ENCODE measurements around the gene TNFRSF8.

DNA sequence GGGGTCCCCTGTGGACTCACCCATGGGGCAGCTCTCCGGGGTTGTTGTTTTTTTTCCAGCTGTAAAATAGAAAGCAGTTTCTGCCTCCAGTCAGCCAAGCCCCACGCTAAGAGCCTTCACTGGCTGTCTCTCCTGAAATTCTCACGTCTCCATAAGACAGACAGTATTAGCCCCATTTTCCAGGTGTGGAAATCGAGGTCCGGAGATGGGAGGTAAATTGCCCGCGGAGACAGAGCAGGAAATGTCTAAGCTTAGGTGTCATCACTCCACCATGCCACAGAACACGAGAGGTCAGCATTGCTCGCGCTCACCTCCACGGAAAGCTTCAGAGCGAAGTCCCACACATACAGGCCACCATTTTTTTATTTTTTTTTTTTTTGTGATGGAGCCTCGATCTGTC, 44.6 kb downstream of the TNFRSF8 start:
- TF ChIP-seq SIN3A (IDR thresholded peaks at IDR 0.05; ENCODE audit: borderline replicate concordance, insufficient read depth, low read length) (no peak), REST (IDR thresholded peaks at IDR 0.05; ENCODE audit: insufficient read depth in 1 of 2, low read depth in 2 of 2, low read length in 2 of 2) (no peak), POLR2AphosphoS5 (IDR thresholded peaks at IDR 0.05; ENCODE audit: low read depth, low read length) (no peak), FOXP2 (optimal IDR thresholded peaks at IDR 0.05; ENCODE audit: borderline replicate concordance, extremely low read depth, extremely low read length, insufficient read depth) (no peak)
